ENCODE data around the gene PDZD7.

The PDZD7 gene

GRCh38 chr10:101031128-101031795 lies at the start of gene PDZD7, which contains the start of gene SFXN3:
TSS of gene PDZD7 (minus strand) at chr10:101031129. CDS start at chr10:101030219, 910 bp downstream.
TSS of gene SFXN3 (plus strand) at chr10:101031234. CDS start at chr10:101034695, 3,461 bp downstream.
- peak within 1 kb of the TSS; percentile 68 for H3K4me3 ChIP-seq (ENCODE audit: low read depth, low read length)
- DNase-seq (ENCODE audit: low read depth), result peak; percentile 79

GRCh38 chr10:101079874-101080273 lies 48.9 kb upstream of the PDZD7 start:
- no peak overlapping the region for H3K4me3 ChIP-seq (ENCODE audit: low read depth, low read length)
- DNase-seq (ENCODE audit: low read depth), result no peak

GRCh38 chr10:101076630-101077029 lies 45.7 kb upstream of the PDZD7 start:
- no peak overlapping the region for H3K4me3 ChIP-seq (ENCODE audit: low read depth, low read length)
- no peak for DNase-seq (ENCODE audit: low read depth)

- no peak overlapping the region for H3K4me3 ChIP-seq (ENCODE audit: low read depth, low read length)
- DNase-seq (ENCODE audit: low read depth), result no peak
Observed at GRCh38 chr10:101075775-101076174, 44.8 kb upstream of the PDZD7 start.

- DNase-seq (ENCODE audit: low read depth), result no peak
- no peak overlapping the region for H3K4me3 ChIP-seq (ENCODE audit: low read depth, low read length)
Observed at GRCh38 chr10:101073631-101074030, 42.7 kb upstream of the PDZD7 start.

- H3K4me3 ChIP-seq (ENCODE audit: low read depth, low read length), result no peak overlapping the region
- no peak for DNase-seq (ENCODE audit: low read depth)
Observed at GRCh38 chr10:101072923-101073322, 42.0 kb upstream of the PDZD7 start.

- no peak for DNase-seq (ENCODE audit: low read depth)
Observed at GRCh38 chr10:101071885-101072433, 41.0 kb upstream of the PDZD7 start.

GRCh38 chr10:101071267-101071884 lies 40.4 kb upstream of the PDZD7 start:
- H3K4me3 ChIP-seq (ENCODE audit: low read depth, low read length), result no peak overlapping the region
- no peak for DNase-seq (ENCODE audit: low read depth)

More at GRCh38 chr10:101071885-101072433, 41.0 kb upstream of the PDZD7 start:
- H3K4me3 ChIP-seq (ENCODE audit: low read depth, low read length), result no peak overlapping the region

- DNase-seq (ENCODE audit: low read depth), result no peak
- H3K4me3 ChIP-seq (ENCODE audit: low read depth, low read length), result no peak overlapping the region
Observed at GRCh38 chr10:101070098-101070497, 39.2 kb upstream of the PDZD7 start.

GRCh38 chr10:101069441-101069840 lies 38.5 kb upstream of the PDZD7 start:
- DNase-seq (ENCODE audit: low read depth), result no peak
- H3K4me3 ChIP-seq (ENCODE audit: low read depth, low read length), result no peak overlapping the region

- peak; percentile 33 for DNase-seq (ENCODE audit: low read depth)
- peak overlapping the region; percentile 53 for H3K4me3 ChIP-seq (ENCODE audit: low read depth, low read length)
Observed at GRCh38 chr10:101067356-101068083, 36.6 kb upstream of the PDZD7 start.

GRCh38 chr10:101066896-101067355 lies 36.0 kb upstream of the PDZD7 start:
- DNase-seq (ENCODE audit: low read depth), result no peak

GRCh38 chr10:101066146-101066895 lies 35.4 kb upstream of the PDZD7 start:
- H3K4me3 ChIP-seq (ENCODE audit: low read depth, low read length), result peak overlapping the region; percentile 53
- DNase-seq (ENCODE audit: low read depth), result no peak

More at GRCh38 chr10:101066896-101067355, 36.0 kb upstream of the PDZD7 start:
- H3K4me3 ChIP-seq (ENCODE audit: low read depth, low read length), result peak overlapping the region; percentile 53

- peak overlapping the region; percentile 53 for H3K4me3 ChIP-seq (ENCODE audit: low read depth, low read length)
- DNase-seq (ENCODE audit: low read depth), result no peak
Observed at GRCh38 chr10:101065481-101066145, 34.7 kb upstream of the PDZD7 start.

GRCh38 chr10:101064415-101065030 lies 33.6 kb upstream of the PDZD7 start:
- DNase-seq (ENCODE audit: low read depth), result no peak
- no peak overlapping the region for H3K4me3 ChIP-seq (ENCODE audit: low read depth, low read length)

GRCh38 chr10:101063548-101064414 lies 32.9 kb upstream of the PDZD7 start:
- no peak for DNase-seq (ENCODE audit: low read depth)
- no peak overlapping the region for H3K4me3 ChIP-seq (ENCODE audit: low read depth, low read length)

- H3K4me3 ChIP-seq (ENCODE audit: low read depth, low read length), result peak overlapping the region; percentile 85
- DNase-seq (ENCODE audit: low read depth), result no peak
Observed at GRCh38 chr10:101063050-101063525, 32.2 kb upstream of the PDZD7 start.
